ENCODE data around the gene ADAMTS6.
"Not testable (repeated sequence)": the region's sequence is repeated elsewhere in the genome, so short reads cannot be mapped to it uniquely, and the experiment has no call there.

ADAMTS6 gene

GRCh38 chr5:65197531-65198455, 283.9 kb downstream of the ADAMTS6 start:
- no peak for DNase-seq

- no peak for DNase-seq
Observed at GRCh38 chr5:65194871-65195270, 286.8 kb downstream of the ADAMTS6 start.

GRCh38 chr5:65192331-65192730, 289.4 kb downstream of the ADAMTS6 start:
- DNase-seq, result peak; percentile 38

- peak; percentile 34 for DNase-seq
Observed at GRCh38 chr5:65191554-65192135, 290.1 kb downstream of the ADAMTS6 start.

- peak; percentile 98 for DNase-seq
Observed at GRCh38 chr5:65190328-65191053, 291.2 kb downstream of the ADAMTS6 start.

- no peak for DNase-seq
Observed at GRCh38 chr5:65186646-65187227, 295.0 kb downstream of the ADAMTS6 start.

- peak; percentile 77 for DNase-seq
Observed at GRCh38 chr5:65185468-65185867, 296.3 kb downstream of the ADAMTS6 start.

- no peak for DNase-seq
Observed at GRCh38 chr5:65184780-65185179, 296.9 kb downstream of the ADAMTS6 start.

GRCh38 chr5:65174231-65174630, 307.5 kb downstream of the ADAMTS6 start:
- not testable (repeated sequence) for DNase-seq

GRCh38 chr5:65173130-65173525, 308.6 kb downstream of the ADAMTS6 start:
- DNase-seq, result no peak

- DNase-seq, result peak; percentile 70
Observed at GRCh38 chr5:65172486-65173129, 309.1 kb downstream of the ADAMTS6 start.

GRCh38 chr5:65171645-65172044, 310.1 kb downstream of the ADAMTS6 start:
- DNase-seq, result no peak

- DNase-seq, result peak; percentile 84
Observed at GRCh38 chr5:65163698-65164097, 318.0 kb downstream of the ADAMTS6 start.

GRCh38 chr5:65161655-65162054, 320.1 kb downstream of the ADAMTS6 start:
- DNase-seq, result no peak

- DNase-seq, result no peak
Observed at GRCh38 chr5:65157906-65158603, 323.7 kb downstream of the ADAMTS6 start.

GRCh38 chr5:65156933-65157332, 324.8 kb downstream of the ADAMTS6 start:
- DNase-seq, result no peak

GRCh38 chr5:65152131-65152530, 329.6 kb downstream of the ADAMTS6 start:
- peak; percentile 31 for DNase-seq

- DNase-seq, result no peak
Observed at GRCh38 chr5:65151614-65152013, 330.1 kb downstream of the ADAMTS6 start.

- no peak for DNase-seq
Observed at GRCh38 chr5:65150599-65151304, 331.0 kb downstream of the ADAMTS6 start.

GRCh38 chr5:65149827-65150226, 331.9 kb downstream of the ADAMTS6 start:
- DNase-seq, result no peak

GRCh38 chr5:65144136-65144871, 337.4 kb downstream of the ADAMTS6 start:
- no peak for DNase-seq
